Cardiac fibroblast (primary cell): Measurements from ENCODE around the gene RAMP3.
"Not testable (repeated sequence)": the region's sequence is repeated elsewhere in the genome, so short reads cannot be mapped to it uniquely, and the experiment has no call there.

Source experiments
- DNase-seq, 2 donors: peaks; one replicate each; pipeline versions ENCODE4 v3.0.0 to v3.0.0-alpha.2; 2010; ENCODE audit warnings: low read depth in 2 of 2
- H3K4me3 ChIP-seq, 2 donors: replicated peaks in 1 of 2; 1 replicate in 1 of 2; 2 replicates in 1 of 2; pipeline ENCODE4 v1.5.1; 2011; ENCODE audit warnings: low read depth in 2 of 2, low read length in 2 of 2, mild to moderate bottlenecking in 2 of 2, moderate library complexity in 1 of 2
- CTCF ChIP-seq: IDR thresholded peaks from one replicate; pipeline ENCODE4 v1.5.1; 2011; ENCODE audit warnings: low read depth, mild to moderate bottlenecking, low read length, inconsistent platforms

RAMP3 gene

GRCh38 chr7:45203036-45203435, 45.4 kb downstream of the RAMP3 start:
- H3K4me3 ChIP-seq: no peak overlapping the region
- TF ChIP-seq CTCF: no peak
- DNase-seq: no peak

- no peak for DNase-seq
- H3K4me3 ChIP-seq: no peak overlapping the region
- no peak for TF ChIP-seq CTCF
Measured at GRCh38 chr7:45203459-45203858, 45.9 kb downstream of the RAMP3 start.

GRCh38 chr7:45203936-45204445, 46.4 kb downstream of the RAMP3 start:
- peak; percentile 19 to 69 for DNase-seq
- H3K4me3 ChIP-seq: peak overlapping the region in 1 of 2 donors; percentile 5
- TF ChIP-seq CTCF: no peak

- not testable (repeated sequence) for DNase-seq, H3K4me3 ChIP-seq
Measured at GRCh38 chr7:45206266-45206665, 48.7 kb downstream of the RAMP3 start.

GRCh38 chr7:45209909-45210308, 52.3 kb downstream of the RAMP3 start:
- H3K4me3 ChIP-seq, DNase-seq: not testable (repeated sequence)

- no peak for TF ChIP-seq CTCF
- H3K4me3 ChIP-seq: no peak overlapping the region
- DNase-seq: no peak
Measured at GRCh38 chr7:45211066-45211465, 53.5 kb downstream of the RAMP3 start.

GRCh38 chr7:45211958-45212357, 54.4 kb downstream of the RAMP3 start:
- DNase-seq: no peak
- TF ChIP-seq CTCF: no peak
- H3K4me3 ChIP-seq: no peak overlapping the region

- no peak overlapping the region for H3K4me3 ChIP-seq
- DNase-seq: no peak
- no peak for TF ChIP-seq CTCF
Measured at GRCh38 chr7:45212606-45213005, 55.0 kb downstream of the RAMP3 start.
